HG02852 (cell line): ENCODE results near the gene C15orf62.

Source experiments
- ATAC-seq: cut with Tn5 transposase; IDR thresholded peaks from one replicate; pipeline ENCODE4 v1.9.1; 2021; ENCODE audit warnings: mild to moderate bottlenecking, moderate library complexity; ENCODE audit not compliant: unreplicated experiment

Gene C15orf62

DNA sequence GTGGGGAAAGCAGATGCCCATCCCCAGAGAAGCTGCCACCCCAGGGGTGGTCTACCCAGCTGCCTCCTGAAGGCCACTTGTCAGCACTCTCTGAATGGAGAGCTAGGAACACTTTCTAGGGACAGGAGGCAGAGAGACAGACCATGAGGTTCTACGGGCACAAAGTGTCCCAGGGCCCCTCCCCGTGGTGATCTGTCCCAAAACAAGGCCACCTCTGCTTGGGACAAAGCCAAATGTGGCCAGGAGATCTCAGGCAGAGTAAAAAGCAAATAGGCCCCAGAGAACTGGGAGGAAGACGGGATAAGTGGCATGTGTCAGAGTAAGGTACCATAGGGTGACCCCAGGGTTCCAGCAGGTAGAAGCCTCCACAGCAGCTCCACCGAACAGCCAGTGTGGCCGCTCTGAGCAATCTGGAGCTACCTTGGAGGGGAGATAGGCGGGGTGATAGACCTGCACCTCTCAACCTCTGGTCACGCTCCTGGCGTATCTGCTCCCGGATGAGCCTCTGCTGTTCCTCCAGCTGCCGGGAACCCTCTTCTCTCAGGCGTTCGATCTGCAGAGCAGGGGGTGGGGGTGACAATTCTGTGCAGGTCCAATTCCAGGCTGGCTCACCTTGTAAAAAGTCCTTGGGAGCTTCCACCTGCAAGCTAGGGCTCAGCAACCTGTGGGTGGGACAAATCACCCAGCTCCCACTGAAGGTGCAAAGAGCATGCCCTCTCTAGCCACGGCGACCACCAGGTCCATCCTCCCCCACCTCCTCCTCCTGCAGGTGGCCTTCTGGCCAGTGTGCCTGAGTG lies 6.2 kb downstream of the C15orf62 start:
- ATAC-seq, result no peak

DNA sequence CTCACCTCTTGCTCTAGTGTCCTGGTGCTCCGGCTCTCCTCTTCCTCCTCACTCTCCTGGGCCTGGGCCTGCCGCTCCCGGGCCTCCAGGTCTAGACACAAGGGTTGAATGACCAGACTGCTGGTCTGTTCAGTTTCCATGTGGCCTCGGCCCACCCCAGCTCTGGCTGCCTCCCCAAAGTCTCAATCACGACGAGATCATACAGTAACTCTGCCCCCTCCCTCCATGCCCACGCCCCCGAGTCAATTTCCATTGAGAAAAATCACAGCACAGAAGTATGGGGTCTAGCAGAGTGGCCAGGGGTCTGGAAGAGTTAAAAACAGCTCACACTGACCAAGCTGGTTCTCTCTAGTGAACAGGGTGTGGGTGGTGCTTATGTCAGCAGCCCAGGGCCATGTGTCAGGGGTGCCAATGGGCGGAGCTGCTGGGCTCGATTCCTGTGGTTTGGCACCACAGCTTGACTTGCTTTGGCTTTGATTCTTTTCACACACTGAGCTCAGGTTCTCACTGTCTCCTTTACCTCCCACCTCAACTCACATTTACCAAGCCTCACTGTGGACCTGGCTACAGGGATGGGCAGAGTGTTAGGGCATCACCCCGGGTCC lies 6.9 kb downstream of the C15orf62 start:
- no peak for ATAC-seq

DNA sequence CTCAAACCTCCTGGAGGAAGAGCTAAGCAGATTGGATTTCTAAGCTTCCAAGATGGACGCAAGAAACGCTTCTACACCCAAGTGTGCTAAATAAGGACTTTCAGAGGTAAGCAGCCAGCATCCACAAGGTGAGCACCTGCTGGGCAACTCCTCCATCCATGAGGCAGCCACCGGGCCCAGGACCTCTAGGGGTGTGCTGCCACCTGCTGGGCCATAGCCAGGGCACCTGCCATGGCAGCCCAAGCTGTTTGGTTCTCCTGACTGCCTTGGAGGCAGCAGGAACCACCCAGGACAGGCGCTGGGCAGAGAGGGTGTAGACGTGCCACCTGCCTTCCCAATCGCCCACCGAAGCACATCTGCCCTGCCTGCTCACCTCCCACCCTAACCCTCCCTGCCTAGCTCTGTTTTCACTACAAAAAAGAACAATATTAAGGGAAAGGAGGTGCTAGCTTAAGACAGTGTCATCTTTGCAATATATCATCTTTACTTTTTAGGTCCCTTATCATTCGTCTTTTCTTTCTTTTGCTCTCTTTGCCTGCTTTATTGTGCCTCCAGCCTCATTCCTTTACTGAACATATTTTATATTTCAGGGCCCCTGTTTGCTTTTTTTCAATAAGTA lies 12.9 kb downstream of the C15orf62 start:
- no peak for ATAC-seq

DNA sequence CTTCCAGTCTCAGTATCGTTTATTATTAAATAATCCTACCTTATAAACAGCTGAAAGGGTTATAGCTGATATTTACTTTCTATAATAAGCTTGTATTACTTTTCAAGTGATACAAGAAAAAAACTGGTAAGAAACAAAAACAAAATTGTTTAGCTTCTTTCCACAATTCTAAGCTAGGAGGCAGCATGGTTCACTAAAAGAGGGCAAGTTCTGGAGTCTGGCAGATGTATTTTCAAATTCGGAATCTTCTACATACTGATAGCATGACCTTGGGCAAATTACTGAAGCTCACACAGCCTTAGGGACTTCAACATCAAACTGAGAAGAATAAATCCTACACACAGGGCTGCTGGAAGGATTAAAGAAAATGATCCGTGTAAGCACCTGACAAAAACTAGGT lies 15.4 kb downstream of the C15orf62 start:
- ATAC-seq, result no peak

DNA sequence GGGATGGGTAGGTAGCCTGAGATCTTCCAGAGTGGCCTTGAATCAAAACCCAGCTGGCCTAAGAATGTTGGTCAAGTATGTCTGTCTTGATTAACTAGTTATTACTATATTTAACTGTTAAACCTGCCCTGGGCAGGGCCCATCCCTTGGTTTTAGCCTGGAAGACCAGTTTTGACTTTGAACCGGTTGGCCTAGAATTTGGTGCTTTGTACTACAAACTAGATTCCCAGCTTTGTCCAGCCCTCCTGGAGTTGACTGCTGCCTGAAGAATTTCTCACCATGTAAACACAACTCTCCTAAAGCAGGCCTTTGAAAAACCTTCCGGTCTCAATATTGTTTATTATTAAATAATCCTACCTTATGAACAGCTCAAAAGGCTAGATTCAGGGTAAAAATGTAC lies 16.0 kb downstream of the C15orf62 start:
- ATAC-seq, result no peak

DNA sequence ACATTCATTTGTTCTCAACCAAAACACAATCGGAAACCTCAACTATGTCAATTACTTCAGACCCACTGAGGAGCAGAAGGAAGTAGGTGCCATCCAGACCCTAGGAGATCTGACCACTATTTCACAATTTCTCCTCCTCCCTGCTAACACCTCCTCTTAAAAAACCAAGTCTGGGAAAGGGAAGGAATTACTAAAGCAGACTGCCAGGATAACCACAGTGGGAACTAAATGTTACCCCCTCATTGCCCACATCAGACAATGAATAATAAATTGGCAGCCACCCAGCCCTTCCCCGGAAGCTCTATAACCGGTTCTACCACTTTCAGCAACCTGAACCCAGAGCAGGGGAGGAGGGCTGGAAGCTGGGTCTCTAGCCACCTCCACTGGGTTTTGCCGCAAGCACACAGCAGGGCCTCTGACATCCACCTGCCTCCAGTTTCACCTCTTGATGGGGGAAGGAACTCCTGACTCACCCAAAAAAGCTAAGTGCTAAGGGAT lies 17.6 kb downstream of the C15orf62 start:
- ATAC-seq, result no peak

DNA sequence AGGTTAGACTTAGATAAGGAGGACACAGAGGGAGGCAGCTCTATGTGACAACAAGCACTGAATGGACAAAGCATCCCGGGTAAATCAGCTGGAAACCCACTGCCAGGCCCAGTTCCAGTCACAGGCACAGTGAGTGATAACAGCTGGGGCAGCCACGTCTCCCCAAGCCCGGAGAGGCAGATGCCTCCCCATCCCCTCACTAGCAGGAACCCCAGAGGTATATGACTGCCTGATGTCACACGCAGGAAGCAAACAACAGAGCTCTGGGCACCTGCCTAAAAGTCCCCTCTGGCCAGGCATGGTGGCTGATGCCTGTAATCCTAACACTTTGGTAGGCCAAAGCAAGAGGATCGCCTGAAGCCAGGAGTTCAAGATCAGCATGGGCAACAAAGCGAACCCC lies 18.2 kb downstream of the C15orf62 start:
- ATAC-seq, result no peak

DNA sequence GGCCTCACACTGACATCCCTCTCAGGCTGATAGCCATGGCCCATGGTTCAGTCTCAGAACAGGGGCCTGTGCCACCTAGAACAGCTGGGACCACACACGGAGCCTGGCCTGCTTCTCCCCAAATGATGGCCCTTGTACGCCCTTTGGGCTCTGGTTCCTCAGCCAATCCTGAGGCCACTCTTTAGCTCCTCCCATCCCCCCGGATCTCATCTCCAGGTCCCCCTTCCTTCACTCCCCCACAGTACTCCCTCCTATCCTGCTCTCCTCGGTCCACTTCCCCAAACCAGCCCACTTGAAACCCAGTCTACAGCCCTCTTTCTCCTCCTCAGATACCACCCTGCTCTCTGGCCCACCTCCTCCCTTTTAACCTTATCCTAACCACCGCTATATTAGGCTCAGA lies 19.3 kb downstream of the C15orf62 start:
- no peak for ATAC-seq

DNA sequence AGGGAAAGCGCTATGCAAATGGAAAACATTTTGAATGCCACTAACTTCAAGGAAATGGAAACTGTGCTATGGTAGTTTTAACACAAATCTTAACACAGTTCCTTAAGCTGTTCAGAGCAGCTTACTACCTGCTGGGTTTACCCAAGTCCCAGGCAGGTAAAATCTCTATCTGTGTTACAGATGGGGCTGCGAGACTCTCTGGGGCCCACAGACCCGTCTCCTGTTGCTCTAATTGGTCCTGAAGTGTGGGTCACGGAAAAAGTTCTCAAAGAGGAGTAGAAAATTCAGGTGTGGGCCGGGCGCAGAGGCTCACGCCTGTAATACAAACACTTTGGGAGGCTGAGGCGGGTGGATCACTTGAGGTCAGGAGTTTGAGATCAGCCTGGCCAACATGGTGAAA lies 20.2 kb downstream of the C15orf62 start:
- ATAC-seq, result no peak

DNA sequence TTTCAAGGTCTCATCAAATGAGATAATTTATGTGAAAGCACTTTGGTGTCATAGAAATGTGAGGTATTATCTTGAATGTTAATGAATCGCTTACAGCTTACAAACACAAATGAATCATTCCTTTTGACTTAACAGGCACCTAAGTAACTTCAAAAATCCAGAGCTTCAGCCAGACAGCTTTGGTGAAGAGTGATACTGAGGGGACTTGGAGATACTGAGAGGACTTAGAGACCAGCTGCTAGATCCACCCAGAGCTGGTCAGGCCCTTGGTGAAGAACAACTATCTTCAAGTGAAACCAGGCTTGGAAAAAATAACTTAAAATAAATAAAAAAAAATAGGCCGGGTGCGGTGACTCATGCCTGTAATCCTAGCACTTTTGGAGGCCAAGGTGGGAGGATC lies 20.9 kb downstream of the C15orf62 start:
- no peak for ATAC-seq

DNA sequence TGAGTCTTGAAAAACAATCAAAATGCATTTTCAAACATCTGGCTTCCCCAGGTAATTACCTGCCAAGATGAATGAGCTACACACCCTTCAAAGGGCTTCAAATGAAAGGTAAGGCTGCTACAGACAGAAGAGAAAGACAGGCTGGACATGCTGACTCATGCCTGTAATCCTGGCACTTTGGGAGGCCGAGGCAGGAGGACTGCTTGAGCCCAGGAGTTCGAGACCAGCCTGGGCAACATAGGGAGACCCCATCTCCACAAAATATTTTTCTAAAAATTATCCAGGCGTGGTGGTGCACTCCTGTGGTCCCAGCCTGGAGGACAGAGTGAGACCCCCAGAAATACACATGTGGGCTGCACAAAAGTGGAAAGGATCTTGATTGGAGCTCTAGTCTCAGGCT lies 22.6 kb downstream of the C15orf62 start:
- ATAC-seq, result no peak

DNA sequence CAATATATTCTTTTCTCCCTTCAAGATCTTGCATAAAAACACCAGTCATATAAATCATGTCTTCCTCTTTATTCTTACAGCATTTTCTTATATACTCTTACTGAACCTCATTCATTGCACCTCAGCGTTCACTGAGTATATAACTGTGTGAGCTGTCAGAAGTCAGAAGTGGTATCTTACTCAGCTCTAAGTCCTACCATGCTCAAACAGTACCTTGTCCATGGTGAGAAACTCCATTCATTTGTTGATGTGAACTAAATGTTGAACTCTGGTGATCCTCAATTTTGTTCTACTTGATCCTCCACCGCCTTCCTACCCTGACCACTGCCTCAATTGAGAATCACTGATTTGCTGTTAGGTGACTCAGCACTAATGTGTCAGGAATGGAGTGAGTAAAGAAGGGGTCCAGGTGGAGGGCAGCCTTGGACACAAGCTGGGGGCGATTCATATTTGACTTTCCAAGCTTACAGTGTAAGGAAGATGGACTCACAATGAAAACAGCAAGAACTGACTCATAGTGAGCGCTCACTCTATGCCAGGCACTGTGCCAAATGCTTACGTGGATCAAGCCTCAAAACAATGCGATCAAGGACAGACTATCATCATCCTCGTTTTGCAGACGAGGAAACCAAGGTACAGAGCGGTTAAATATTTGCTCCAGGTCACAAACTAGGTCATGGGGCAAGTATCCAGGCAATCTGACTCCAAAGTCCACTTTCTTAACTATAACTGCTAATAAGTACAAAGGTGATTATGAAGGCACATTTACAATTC lies 23.6 kb downstream of the C15orf62 start:
- ATAC-seq, result no peak

DNA sequence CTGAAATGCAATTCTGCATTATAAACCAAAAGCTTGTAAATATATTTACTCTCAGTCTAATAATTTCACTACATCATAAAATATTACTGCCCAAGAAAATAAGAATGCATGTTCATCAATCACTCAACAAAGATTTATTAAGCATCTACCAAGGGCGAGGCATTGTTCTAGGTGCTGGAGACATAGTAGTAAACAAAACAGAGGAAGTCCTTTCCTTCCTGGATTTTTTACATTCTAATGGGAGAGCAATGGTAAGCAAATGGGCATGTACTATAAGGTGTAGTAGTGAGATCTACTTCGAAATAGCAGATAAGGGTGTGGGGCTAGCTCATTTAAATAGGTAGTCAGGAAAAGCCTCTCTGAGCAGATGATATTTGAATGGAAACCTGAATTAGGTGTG lies 26.3 kb downstream of the C15orf62 start:
- ATAC-seq, result no peak

DNA sequence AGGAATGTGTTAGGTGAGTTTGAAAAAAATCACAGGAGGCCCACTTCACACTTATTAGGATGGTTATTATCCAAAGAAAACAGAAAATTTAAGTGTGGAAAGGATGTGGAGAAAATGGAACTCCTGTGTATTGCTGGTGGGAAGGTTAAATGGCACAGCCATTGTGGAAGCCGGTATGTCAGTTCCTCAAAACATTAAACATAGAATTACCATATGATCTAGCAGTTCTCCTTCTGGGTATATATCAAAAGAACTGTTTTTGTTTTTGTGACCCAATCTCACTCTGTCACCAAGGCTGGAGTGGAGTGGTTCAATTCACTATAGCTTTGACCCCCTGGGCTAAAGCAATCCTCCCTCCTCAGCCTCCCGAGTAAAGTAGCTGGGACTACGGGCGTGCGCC lies 26.7 kb downstream of the C15orf62 start:
- no peak for ATAC-seq

DNA sequence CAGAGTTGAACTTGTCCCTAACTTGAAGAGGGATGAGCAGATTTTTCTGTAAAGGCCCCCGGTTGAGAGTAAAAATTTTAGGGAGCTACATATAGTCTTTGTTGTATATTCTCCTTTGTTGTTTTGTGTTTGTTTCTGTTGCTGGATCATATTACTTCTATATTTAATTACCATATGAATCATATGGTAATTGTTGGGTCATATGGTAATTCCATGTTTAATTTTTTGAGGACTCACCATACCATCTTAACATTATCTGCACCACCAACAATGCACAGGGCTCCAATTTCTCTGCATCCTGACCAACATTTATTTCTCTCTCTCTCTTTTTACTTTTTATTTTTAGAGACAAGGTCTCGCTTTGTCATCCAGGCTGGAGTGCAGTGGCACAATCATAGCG lies 29.7 kb downstream of the C15orf62 start:
- ATAC-seq, result no peak

DNA sequence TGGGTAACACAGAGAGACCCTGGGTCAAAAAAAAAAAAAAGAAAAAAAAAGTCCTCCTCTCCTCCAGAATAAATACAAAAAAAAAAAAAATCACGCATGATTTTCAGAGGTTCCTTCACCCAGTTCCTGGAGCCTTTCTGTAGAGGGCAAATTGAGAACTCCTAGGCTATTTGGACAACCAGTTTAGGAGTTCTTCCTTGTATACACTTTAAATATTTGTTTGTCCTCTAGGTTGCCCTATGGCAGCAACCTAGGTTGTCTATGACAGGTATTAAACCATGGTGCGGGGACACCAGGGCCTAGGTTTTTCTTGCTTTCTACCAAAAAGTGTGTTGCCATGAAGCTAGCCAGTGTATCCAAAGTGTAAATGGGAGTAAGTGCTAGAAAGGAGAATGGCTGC lies 33.3 kb downstream of the C15orf62 start:
- ATAC-seq, result no peak

DNA sequence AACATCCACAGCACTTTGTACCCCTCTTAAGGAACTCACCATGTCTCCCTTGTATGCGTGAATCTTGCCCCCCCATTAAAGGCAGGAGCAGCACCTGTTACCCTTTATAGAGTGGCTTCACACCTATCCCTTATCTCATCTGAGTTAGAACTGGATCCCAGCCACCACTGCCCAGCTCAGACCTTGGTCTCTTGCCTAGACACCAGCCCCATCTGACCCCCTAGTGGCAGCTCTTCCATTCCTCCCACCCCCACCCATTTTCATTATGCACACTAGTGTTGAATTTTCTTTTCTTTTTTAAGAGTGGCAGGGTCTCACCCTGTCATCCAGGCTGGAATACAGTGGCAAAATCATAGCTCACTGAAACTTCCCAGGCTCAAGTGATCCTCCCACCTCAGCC lies 33.9 kb downstream of the C15orf62 start:
- no peak for ATAC-seq

DNA sequence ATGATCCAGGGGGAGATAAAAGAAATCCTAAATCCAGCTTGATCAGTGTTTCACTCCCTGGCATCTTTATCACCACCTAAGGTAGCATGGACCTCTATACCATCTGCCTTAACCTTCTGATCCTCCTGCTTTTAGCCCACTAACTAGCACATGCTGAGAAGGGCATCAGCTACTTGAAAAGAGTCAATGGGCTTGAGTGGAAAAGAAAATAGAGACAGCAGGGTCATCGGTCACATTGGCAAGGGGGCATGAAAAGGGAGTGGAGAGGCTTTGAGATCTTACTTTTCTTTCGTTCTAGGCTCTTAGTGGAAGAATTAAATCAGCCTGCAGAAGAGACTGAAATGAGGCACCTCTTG lies 36.9 kb downstream of the C15orf62 start:
- no peak for ATAC-seq

DNA sequence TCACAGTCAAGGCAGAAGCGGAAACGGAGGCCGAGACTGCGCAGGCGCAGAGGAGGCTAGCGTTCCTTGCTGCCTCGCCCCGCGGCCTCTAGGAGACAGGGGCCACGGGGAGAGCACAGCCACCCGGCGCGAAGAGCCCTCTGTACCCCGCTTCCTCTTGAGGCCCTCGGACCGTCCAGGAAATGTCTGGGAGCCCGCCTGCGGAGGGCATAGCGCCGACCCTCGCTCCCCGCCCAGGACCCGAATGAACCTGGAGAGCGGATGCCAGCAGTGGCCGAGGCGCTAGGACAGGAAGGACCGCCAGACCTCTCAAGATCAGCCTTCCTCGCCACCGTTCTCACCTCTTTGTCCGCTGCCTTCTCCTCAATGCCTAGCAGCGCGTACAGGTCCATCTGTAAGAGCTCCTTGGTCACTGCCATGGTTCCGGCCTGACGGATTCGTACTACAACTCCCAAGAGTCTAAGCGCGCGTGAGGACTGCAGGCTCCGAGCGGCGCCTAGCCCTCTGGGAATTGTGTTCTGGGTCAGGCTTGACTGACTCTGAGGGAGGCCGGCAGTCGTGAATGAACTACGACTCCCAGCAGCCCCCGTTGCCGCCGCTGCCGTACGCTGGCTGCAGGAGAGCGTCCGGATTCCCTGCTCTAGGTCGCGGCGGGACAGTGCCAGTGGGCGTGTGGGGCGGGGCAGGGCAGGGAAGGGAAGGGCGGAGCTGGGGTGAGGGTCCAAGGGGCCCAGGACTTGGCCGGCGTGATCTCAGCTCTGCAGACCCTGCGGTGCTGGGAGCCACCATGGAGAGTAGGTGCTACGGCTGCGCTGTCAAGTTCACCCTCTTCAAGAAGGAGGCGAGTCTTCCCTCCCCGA lies 37.5 kb downstream of the C15orf62 start, which contains the start of the genes DNAJC17 and ZFYVE19:
Gene DNAJC17, minus strand, starts transcription at position 446 of the 860 bp plus-strand sequence. Its CDS starts 27 bp downstream, at position 419.
Gene ZFYVE19, plus strand, starts transcription at position 62 of the 860 bp plus-strand sequence. Its CDS starts 501 bp downstream, at position 563.
- ATAC-seq, result peak; percentile 95

DNA sequence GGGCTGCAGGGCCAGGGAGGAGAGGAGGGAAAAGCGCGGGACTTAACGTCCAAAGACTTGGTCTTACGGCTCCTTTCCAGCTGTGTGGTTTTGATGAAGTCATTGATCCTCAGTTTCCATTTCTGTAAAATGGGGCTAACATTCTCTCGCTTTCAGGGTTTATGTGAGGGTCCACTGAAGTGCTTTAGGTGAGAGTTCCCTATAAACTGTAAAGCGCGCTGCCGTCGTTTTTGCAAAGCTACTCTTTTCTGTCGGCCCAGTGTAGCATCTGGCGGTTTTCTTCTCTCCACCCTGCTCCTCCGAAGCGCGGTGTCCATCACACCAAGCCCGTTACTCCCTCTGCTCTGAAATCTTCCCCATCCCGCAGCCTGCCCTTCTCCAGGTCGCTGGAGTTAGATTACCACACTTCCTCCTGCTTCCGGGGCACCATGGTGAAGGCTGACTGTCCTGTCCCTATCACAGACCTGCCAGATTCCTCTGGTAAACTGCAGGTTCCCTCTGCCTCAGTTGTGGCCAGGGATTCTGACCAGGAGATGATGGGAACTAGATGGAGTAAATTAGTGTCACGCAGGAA lies 38.2 kb downstream of the C15orf62 start:
- no peak for ATAC-seq
